ENCODE data around the gene TCEAL9.

TCEAL9 gene, protein sequence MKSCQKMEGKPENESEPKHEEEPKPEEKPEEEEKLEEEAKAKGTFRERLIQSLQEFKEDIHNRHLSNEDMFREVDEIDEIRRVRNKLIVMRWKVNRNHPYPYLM

GRCh38 chrX:103356130-103356798, at the start of gene TCEAL9:
TSS of gene TCEAL9 (plus strand) at chrX:103356506. CDS start at chrX:103357685, 1,179 bp downstream.
- ATAC-seq: peak; percentile 91

DNA sequence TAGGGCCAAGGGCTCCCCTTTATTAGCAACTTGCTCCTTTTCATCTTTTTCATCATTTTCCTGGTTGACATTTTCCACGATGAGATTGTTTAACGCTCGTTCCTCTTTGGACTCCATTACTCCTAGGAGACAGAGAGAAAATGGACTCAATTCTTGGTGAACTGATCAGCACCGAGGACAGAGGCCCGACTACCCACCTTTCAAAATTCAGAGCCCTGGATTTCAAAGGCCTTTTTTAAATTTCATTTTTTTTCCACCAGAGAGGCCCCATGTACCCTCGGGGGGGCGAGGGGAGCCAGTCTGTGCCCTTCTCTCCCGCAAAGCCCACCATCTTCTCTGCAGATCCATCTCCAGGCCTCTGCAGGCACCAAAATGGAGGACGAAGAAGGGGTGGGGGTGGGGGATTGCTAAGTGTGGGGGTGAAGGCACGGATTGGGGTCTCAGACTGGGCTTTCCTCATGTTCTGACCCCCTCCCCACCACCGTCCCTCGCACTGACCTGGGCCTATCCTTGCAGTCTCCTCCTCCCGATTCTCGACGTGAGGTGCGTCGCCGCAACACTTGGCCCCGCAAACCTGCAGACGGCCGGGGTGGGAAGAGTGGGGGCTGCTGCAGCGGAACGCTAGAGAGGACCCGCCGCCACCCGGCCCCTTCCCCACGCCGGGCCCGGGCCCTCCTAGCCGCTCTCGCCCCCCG, 46.3 kb upstream of the TCEAL9 start:
- TF ChIP-seq ZFP3 (CRISPR knock-in tag; IDR thresholded peaks at IDR 0.05): no peak
- TF ChIP-seq, protein P1, sequence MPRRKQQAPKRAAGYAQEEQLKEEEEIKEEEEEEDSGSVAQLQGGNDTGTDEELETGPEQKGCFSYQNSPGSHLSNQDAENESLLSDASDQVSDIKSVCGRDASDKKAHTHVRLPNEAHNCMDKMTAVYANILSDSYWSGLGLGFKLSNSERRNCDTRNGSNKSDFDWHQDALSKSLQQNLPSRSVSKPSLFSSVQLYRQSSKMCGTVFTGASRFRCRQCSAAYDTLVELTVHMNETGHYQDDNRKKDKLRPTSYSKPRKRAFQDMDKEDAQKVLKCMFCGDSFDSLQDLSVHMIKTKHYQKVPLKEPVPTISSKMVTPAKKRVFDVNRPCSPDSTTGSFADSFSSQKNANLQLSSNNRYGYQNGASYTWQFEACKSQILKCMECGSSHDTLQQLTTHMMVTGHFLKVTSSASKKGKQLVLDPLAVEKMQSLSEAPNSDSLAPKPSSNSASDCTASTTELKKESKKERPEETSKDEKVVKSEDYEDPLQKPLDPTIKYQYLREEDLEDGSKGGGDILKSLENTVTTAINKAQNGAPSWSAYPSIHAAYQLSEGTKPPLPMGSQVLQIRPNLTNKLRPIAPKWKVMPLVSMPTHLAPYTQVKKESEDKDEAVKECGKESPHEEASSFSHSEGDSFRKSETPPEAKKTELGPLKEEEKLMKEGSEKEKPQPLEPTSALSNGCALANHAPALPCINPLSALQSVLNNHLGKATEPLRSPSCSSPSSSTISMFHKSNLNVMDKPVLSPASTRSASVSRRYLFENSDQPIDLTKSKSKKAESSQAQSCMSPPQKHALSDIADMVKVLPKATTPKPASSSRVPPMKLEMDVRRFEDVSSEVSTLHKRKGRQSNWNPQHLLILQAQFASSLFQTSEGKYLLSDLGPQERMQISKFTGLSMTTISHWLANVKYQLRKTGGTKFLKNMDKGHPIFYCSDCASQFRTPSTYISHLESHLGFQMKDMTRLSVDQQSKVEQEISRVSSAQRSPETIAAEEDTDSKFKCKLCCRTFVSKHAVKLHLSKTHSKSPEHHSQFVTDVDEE (CRISPR knock-in tag; IDR thresholded peaks at IDR 0.05): no peak
- TF ChIP-seq OSR1 (CRISPR knock-in tag; IDR thresholded peaks at IDR 0.05): no peak
- TF ChIP-seq, protein P2, sequence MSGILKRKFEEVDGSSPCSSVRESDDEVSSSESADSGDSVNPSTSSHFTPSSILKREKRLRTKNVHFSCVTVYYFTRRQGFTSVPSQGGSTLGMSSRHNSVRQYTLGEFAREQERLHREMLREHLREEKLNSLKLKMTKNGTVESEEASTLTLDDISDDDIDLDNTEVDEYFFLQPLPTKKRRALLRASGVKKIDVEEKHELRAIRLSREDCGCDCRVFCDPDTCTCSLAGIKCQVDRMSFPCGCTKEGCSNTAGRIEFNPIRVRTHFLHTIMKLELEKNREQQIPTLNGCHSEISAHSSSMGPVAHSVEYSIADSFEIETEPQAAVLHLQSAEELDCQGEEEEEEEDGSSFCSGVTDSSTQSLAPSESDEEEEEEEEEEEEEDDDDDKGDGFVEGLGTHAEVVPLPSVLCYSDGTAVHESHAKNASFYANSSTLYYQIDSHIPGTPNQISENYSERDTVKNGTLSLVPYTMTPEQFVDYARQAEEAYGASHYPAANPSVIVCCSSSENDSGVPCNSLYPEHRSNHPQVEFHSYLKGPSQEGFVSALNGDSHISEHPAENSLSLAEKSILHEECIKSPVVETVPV (CRISPR knock-in tag; IDR thresholded peaks at IDR 0.05): no peak
- no peak for TF ChIP-seq TCF4 (CRISPR knock-in tag; IDR thresholded peaks at IDR 0.05; ENCODE audit: borderline replicate concordance)
- TF ChIP-seq, protein P3, sequence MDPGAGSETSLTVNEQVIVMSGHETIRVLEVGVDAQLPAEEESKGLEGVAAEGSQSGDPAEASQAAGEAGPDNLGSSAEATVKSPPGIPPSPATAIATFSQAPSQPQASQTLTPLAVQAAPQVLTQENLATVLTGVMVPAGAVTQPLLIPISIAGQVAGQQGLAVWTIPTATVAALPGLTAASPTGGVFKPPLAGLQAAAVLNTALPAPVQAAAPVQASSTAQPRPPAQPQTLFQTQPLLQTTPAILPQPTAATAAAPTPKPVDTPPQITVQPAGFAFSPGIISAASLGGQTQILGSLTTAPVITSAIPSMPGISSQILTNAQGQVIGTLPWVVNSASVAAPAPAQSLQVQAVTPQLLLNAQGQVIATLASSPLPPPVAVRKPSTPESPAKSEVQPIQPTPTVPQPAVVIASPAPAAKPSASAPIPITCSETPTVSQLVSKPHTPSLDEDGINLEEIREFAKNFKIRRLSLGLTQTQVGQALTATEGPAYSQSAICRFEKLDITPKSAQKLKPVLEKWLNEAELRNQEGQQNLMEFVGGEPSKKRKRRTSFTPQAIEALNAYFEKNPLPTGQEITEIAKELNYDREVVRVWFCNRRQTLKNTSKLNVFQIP (CRISPR knock-in tag; IDR thresholded peaks at IDR 0.05; ENCODE audit: borderline replicate concordance, low read depth): no peak
- TF ChIP-seq SNAI2 (CRISPR knock-in tag; IDR thresholded peaks at IDR 0.05): no peak
- TF ChIP-seq ARNTL (CRISPR knock-in tag; IDR thresholded peaks at IDR 0.05; ENCODE audit: borderline replicate concordance, low read depth): no peak
- TF ChIP-seq TOX (CRISPR knock-in tag; IDR thresholded peaks at IDR 0.05; ENCODE audit: borderline replicate concordance): no peak
- no peak for TF ChIP-seq CSDC2 (CRISPR knock-in tag; IDR thresholded peaks at IDR 0.05)
- TF ChIP-seq, protein P4, sequence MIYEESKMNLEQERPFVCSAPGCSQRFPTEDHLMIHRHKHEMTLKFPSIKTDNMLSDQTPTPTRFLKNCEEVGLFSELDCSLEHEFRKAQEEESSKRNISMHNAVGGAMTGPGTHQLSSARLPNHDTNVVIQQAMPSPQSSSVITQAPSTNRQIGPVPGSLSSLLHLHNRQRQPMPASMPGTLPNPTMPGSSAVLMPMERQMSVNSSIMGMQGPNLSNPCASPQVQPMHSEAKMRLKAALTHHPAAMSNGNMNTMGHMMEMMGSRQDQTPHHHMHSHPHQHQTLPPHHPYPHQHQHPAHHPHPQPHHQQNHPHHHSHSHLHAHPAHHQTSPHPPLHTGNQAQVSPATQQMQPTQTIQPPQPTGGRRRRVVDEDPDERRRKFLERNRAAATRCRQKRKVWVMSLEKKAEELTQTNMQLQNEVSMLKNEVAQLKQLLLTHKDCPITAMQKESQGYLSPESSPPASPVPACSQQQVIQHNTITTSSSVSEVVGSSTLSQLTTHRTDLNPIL (CRISPR knock-in tag; IDR thresholded peaks at IDR 0.05; ENCODE audit: low read depth): no peak
- TF ChIP-seq GLIS3 (CRISPR knock-in tag; IDR thresholded peaks at IDR 0.05): no peak
- peak; percentile 52 for ATAC-seq

More at GRCh38 chrX:103356130-103356798, at the start of gene TCEAL9:
- TF ChIP-seq BACH2 (CRISPR knock-in tag; IDR thresholded peaks at IDR 0.05; ENCODE audit: borderline replicate concordance) (no peak), OSR1 (CRISPR knock-in tag; IDR thresholded peaks at IDR 0.05) (no peak), PPARA (CRISPR knock-in tag; IDR thresholded peaks at IDR 0.05; ENCODE audit: borderline replicate concordance) (no peak), ZNF8 (CRISPR knock-in tag; IDR thresholded peaks at IDR 0.05) (no peak), PATZ1 (CRISPR knock-in tag; IDR thresholded peaks at IDR 0.05; ENCODE audit: borderline replicate concordance) (no peak), ISL1 (CRISPR knock-in tag; IDR thresholded peaks at IDR 0.05) (no peak), ZFP30 (CRISPR knock-in tag; IDR thresholded peaks at IDR 0.05) (no peak), ZNF70 (CRISPR knock-in tag; IDR thresholded peaks at IDR 0.05) (no peak)
- TF ChIP-seq, protein P4 (CRISPR knock-in tag; IDR thresholded peaks at IDR 0.05; ENCODE audit: low read depth): no peak

Measured in SK-N-SH treated with all-trans-retinoic acid at 6 μM for 48 hours (cell line).